SKM-1 treated with dmso at 0.1 percent for 144 hours (cell line): ENCODE results near the gene ISM2.

Source experiments
- DNase-seq: peaks from one replicate; lab custom pipeline; 2025; ENCODE audit not compliant: unreplicated experiment; lab: John Stamatoyannopoulos, UW

Gene ISM2

GRCh38 chr14:77508249-77508648, 9.6 kb upstream of the ISM2 start:
- DNase-seq: no peak

GRCh38 chr14:77507762-77508161, 9.1 kb upstream of the ISM2 start:
- no peak for DNase-seq

GRCh38 chr14:77505031-77505430, 6.4 kb upstream of the ISM2 start:
- DNase-seq: no peak

GRCh38 chr14:77503138-77503537, 4.5 kb upstream of the ISM2 start:
- DNase-seq: no peak

- no peak for DNase-seq
These were observed 3.6 kb upstream of the ISM2 start for GRCh38 chr14:77502109-77502782.

- DNase-seq: no peak
These were observed 440 bp upstream of the ISM2 start for GRCh38 chr14:77498984-77499527.

GRCh38 chr14:77495334-77495733, 3.3 kb downstream of the ISM2 start:
- no peak for DNase-seq

GRCh38 chr14:77491056-77491455, 7.6 kb downstream of the ISM2 start:
- no peak for DNase-seq

- DNase-seq: no peak
These were observed 8.1 kb downstream of the ISM2 start for GRCh38 chr14:77490347-77490986.

- DNase-seq: no peak
These were observed 9.6 kb downstream of the ISM2 start for GRCh38 chr14:77489041-77489440.

GRCh38 chr14:77488558-77488957, 10.1 kb downstream of the ISM2 start:
- no peak for DNase-seq

GRCh38 chr14:77485901-77486678, 12.5 kb downstream of the ISM2 start:
- DNase-seq: no peak

GRCh38 chr14:77485256-77485655, 13.4 kb downstream of the ISM2 start:
- no peak for DNase-seq

GRCh38 chr14:77482422-77482821, 16.2 kb downstream of the ISM2 start:
- no peak for DNase-seq

- DNase-seq: no peak
These were observed 19.8 kb downstream of the ISM2 start for GRCh38 chr14:77478796-77479195.

GRCh38 chr14:77478029-77478428, 20.6 kb downstream of the ISM2 start:
- DNase-seq: no peak

- DNase-seq: no peak
These were observed 23.0 kb downstream of the ISM2 start for GRCh38 chr14:77475432-77476115.

GRCh38 chr14:77474479-77475177, 24.0 kb downstream of the ISM2 start:
- no peak for DNase-seq

- no peak for DNase-seq
These were observed 24.7 kb downstream of the ISM2 start for GRCh38 chr14:77473921-77474320.

GRCh38 chr14:77470224-77470870, 28.3 kb downstream of the ISM2 start:
- no peak for DNase-seq
